Measurements from ENCODE around the gene TK1. TPM values are rescaled to one million over a fixed set of nuclear protein-coding genes. Genes with fewer than 3 reads are reported as not detected.

TK1 gene
- total RNA-seq, 1 experiment from 2014 or later: 153 TPM

- DNase-seq (ENCODE audit: low read depth): no peak
Observed at GRCh38 chr17:78125138-78125913, 61.5 kb downstream of the TK1 start.

GRCh38 chr17:78124836-78125137 lies 62.1 kb downstream of the TK1 start:
- DNase-seq (ENCODE audit: low read depth): no peak

Small RNA genes within 50 kb of the gene (small RNA-seq; reads per million reads assigned to genes)
- not detected for gene AC087645.1

Other genes with a start within 250 kb of the TK1 start
- 2.7 and 4.1 TPM in 2 replicates for gene TNRC6C, start 228.3 kb downstream of the TK1 start, total RNA-seq (2014; rRNA removed; shearing (Covaris generic))
- 4.0 and 6.1 TPM in 2 replicates for gene TMC6, start 58.3 kb downstream of the TK1 start, total RNA-seq (2014; rRNA removed; shearing (Covaris generic))
- gene TMC8, start 56.3 kb downstream of the TK1 start, total RNA-seq (2014; rRNA removed; shearing (Covaris generic)): 0.95 and 1.5 TPM in 2 replicates
- gene C17orf99, start 40.7 kb downstream of the TK1 start, total RNA-seq (2014; rRNA removed; shearing (Covaris generic)): not detected in 2 replicates
- gene SYNGR2, start 18.5 kb downstream of the TK1 start, total RNA-seq (2014; rRNA removed; shearing (Covaris generic)): 49.5 and 62.1 TPM in 2 replicates
- gene AFMID, start 310 bp upstream of the TK1 start, total RNA-seq (2014; rRNA removed; shearing (Covaris generic)): 35.2 and 37.2 TPM in 2 replicates
- 166 and 195 TPM in 2 replicates for gene BIRC5, start 27.2 kb upstream of the TK1 start, total RNA-seq (2014; rRNA removed; shearing (Covaris generic))
- gene TMEM235, start 44.6 kb upstream of the TK1 start, total RNA-seq (2014; rRNA removed; shearing (Covaris generic)): not detected in 2 replicates
- gene SOCS3, start 173.0 kb upstream of the TK1 start, total RNA-seq (2014; rRNA removed; shearing (Covaris generic)): 22.9 and 27.4 TPM in 2 replicates
- 27.6 and 38.0 TPM in 2 replicates for gene PGS1, start 191.6 kb upstream of the TK1 start, total RNA-seq (2014; rRNA removed; shearing (Covaris generic))